Inflammatory macrophage treated with lipopolysaccharide for 4 hours (primary cell): ENCODE data around the gene IPCEF1.
A peak's percentile ranks its signal among the peaks of the same experiment; 100 is the strongest.

ENCODE experiments used
- DNase-seq: peaks from one replicate; pipeline ENCODE4 v3.0.0-alpha.2; 2020

The IPCEF1 gene

DNA sequence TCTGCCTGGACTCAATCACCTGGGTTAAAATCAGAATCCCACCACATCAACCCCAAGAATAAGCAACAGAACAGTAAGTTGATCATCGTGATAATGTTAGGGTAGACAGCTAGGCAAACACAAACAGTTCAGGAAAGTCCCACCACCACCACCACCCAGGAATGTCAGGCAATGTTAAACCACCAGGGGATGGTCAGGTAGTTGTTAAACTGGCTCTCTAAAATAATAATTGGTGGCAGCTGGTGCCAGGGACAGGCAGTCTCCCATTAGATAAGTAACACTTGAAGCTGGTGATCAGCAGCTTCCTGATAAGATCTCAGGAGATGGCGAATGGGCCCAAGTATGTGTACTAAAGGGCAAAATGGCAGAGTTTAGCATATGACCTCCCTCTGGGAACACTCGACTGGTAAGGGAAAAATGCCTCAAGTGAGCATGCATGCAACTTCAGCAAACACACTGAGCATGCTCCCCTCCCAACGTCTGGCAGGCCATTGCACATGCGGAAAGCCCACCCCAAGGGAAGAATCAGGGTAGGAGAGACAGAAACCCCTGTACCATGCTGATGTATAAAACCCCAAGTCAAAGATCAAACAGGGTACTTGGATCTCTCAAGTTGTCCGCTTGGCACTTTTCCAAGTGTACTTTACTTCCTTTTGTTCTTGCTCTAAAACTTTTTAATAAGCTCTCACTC is 66.6 kb downstream of the IPCEF1 start:
- no peak for DNase-seq

- no peak for DNase-seq
Measured at GRCh38 chr6:154285826-154286225, 70.8 kb downstream of the IPCEF1 start.

DNA sequence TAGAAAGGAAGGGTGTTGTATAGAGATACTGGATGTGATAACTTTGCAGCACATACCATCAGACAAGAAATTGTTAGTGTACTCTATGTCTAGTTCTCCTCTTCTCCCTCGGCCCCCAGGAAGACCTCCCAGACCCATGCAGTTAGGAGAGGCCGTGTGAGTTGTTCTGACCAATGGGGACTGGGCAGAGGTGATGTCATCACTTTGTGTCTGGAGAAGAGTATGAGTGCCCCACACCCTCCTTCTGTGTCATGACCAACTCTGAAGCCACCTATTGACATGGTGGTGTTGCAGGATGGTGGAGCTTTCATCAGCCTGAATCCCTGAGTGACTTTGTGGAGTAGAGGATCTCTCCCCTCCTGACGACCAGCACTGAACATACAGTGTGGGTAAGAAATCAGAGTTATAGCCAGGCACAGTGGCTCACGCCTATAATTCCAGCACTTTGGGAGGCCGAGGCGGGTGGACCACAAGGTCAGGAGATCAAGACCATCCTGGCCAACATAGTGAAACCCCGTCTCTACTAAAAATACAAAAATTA is 72.2 kb downstream of the IPCEF1 start:
- no peak for DNase-seq

GRCh38 chr6:154280521-154280920 is 76.1 kb downstream of the IPCEF1 start:
- no peak for DNase-seq

GRCh38 chr6:154277629-154278017 is 79.0 kb downstream of the IPCEF1 start:
- DNase-seq: no peak

DNA sequence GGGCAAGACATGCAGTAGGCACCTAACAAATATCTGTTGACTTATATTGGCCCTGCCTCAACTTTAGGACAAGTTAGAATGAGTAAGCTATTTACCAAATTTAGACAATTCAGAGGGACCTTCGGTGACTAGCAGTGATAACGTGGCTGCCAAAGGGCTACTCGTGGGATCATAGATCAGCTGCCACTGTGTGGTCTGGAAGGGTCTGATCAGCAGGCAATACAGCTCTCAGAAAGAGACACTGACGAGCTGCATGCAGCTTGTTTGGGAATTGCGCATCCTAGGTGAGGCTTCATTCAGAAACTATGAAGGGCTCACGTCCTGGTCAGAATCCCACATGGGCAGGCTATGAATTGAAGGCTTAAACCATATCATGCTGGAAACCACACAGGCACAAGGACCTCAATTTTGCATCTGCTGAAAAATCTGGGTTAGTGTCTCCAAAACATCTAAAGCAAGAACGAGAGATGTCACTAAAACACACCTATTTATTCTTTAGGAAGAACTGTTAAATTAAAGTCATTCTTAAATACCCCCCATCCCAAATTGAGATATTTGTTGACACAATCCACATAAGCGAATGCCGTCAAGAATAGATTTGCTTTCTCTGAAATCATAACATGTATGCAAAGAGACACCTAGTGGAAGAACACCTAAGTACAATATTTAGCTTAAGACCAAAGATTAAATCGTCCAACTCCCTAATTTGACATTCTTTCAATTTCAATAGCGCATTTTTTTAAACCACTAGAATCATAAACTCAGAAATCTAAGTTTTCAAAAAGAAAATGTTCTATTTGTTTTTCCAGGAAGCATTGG is 79.6 kb downstream of the IPCEF1 start:
- peak; percentile 72 for DNase-seq

- DNase-seq: no peak
Measured at GRCh38 chr6:154274168-154274567, 82.4 kb downstream of the IPCEF1 start.

GRCh38 chr6:154268486-154268885 is 88.1 kb downstream of the IPCEF1 start:
- DNase-seq: peak; percentile 64

DNA sequence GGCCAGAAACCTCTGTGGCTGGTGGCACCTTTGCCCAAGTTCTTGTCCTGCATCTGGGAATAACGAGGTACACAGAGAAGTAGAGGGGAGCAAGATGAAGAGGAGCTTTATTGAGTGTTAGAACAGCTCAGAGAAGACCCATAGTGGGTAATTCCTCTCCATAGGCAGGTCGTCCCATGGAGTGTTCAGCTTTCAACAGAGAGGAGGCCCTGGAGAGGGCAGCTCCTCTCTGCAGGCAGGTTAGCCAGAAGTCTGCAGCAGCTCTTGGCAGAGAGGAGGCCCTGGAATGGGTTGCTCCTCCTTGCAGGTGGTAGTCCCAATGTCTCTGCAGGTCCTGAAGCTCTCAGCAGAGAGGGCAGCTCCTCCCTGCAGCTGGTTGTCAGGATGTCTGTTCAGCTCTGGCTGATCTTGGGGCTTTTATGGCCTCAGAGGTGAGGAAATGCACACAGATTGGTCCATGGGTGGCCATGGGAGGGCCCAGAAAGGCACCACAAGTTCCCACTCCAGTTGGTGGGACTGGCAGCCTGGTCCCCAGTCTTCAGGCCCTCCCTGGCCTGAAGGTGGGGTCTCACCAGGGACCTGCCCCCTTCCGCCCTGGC is 89.0 kb downstream of the IPCEF1 start:
- no peak for DNase-seq

DNA sequence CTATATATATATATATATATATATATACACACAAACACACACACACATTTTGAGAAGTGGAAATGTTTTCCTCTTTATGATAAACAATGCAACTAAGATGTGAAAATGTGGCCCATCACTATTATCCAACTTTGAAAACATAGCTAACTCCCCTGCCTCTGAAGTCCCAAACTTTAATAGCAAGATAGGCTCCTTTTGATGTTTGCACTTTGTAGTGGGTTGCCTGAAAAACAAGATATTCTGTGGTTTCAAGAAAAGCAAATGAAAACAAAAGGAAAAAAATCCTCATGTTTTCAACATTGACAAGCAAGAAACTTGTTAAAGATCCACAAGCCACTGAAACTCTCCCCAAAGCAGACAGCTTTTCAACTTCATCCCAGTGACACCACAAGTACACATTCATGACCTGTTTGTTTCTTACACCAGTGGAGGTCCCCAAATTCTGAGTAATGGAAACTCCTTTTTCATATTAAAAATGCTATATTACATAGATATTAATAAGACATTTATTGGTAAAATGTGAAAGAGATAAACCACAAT is 90.0 kb downstream of the IPCEF1 start:
- no peak for DNase-seq

- no peak for DNase-seq
Measured at GRCh38 chr6:154261688-154262397, 94.8 kb downstream of the IPCEF1 start.

DNA sequence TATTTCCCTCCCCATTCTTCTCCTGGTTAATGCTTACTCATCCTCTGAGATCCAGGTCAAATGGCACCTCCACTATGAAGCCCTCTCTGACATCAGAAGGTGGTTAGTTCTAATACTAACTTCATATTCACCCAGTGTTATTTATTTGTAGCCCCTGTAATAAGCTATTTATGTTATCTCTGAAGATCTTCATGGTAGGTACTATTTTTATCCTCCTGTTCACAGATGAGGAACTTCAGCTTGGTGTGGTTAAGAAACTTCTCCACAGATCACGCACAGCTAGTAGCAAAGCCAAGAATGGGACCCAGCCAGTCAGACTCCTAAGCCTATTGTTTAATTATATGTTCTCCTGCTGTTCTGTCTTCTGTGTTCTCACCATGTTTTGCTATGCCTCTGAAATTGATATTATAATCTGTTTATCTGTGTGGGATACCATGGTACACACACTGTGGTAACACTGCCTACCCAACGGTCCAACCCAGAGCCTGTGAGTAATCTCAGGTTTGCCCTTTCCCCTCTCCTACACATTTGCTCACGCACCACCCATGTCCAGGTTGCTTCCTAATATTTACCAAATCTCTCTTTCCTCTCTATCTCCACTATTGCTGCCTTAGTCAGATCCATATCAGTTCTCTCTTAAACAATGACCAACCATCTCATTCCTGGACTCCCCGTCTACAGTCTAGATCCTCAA is 98.4 kb downstream of the IPCEF1 start:
- peak; percentile 59 for DNase-seq

- peak; percentile 95 for DNase-seq
Measured at GRCh38 chr6:154257067-154257466, 99.5 kb downstream of the IPCEF1 start.

DNA sequence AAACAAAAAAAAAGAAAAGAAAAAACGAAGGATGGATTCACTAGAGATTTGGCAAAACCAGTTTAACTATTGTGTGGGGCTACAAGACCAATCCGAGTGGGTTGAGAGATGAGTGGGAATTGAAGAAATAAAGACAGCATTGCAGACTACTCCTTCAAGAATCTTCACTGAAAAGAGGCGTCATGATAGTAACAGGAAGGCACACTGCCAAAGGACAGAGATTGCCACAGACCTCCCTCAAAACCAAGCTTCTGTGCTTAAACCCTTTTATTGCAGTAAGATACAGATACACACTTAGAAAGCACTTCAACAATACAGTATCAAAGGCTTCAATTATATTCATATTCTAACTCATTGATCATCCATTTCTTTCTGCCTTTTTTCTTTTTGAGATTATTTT is 103.9 kb downstream of the IPCEF1 start:
- DNase-seq: peak; percentile 35

- peak; percentile 18 for DNase-seq
Measured at GRCh38 chr6:154251116-154251515, 105.5 kb downstream of the IPCEF1 start.

GRCh38 chr6:154249499-154250298 is 106.9 kb downstream of the IPCEF1 start:
- peak; percentile 52 for DNase-seq

DNA sequence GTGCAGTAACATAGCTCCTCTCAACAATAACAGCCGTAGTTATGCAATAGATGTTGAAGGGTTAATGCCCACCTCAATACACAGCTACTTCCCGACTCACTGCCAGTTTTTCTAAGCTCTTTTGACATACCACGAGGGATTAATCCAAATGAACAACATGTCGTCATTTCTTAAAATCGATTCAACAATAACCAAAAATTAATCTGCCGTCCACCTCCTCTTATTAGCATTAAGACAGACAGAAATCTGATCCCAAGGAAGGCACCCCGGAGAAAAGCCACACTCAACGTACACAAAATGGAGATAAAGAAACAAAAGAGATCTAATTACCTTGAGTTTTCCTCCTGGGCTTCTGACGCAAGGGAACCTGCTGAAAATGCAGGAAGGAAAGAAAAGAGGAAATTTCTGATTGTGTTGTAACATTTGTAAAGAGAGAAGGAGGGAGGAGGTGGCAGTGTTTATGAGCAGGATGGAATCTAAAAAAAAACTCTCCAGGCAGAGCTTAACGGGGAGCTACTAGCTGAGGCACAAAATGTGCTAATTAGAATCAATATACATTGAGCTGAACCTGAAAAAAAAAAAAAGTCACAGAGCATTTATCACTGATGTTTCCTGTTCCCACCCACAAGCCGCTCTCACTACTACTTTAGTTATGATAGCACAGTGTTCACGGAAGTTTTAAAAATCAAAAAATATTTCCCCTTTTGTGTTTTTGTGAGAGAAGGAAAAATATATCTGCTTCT is 109.3 kb downstream of the IPCEF1 start:
- peak; percentile 51 for DNase-seq

- DNase-seq: no peak
Measured at GRCh38 chr6:154246723-154247118, 109.9 kb downstream of the IPCEF1 start.

- no peak for DNase-seq
Measured at GRCh38 chr6:154245506-154245905, 111.1 kb downstream of the IPCEF1 start.
